Central memory CD4-positive, alpha-beta T cell (primary cell): ENCODE measurements around the gene ERP44.
"Not testable (repeated sequence)": the region's sequence is repeated elsewhere in the genome, so short reads cannot be mapped to it uniquely, and the experiment has no call there.

Source experiments
- DNase-seq: peaks from one replicate; pipeline ENCODE4 v3.0.0; 2022

The ERP44 gene

DNA sequence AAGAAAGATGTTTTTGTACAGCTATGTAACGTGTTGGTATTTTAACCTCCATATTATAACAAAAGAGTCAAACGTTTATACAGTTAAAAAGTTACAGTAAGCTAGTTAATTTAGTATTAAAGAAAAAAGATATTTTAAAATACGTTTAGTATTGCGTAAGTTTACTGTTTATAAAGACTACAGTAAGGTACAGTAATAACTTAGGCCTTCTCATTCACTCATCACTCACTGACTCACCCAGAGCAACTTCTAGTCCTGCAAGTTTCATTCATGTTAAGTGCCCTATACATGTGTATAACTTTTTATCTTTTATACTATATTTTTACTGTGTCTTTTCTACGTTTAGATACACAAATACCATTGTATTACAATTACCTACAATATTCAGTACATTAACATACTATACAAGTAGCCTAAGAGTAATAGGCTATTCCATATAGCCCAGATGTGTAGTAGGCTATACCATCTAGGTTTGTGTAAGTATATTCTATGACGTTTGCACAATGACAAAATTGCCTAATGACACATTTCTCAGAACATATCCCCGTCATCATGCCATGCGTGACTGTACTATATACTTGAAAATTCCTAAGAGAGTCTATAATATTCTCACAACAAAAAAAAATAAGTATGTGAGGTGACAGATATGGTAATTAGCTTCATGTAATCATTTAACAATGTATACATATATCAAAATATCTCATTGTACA lies 33.8 kb downstream of the ERP44 start:
- DNase-seq = no peak

DNA sequence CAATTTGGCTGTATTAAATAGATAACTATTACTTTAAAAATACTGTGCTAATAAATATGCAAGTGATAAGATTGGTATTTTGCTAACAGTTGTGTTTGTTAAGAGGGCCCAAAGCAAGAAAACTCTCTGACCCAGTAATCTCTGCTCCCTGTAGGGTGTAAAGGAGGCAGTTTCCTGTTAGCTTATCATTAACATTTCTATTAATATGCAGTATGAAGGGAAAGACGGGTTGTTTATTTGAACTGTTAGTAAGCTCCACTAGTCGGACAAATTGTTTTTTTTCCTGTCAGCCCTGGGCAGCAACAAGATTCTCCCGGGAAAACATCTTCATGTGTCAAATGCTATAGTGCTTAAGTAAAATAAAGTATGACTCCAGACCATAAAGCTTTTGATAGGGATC lies 35.6 kb downstream of the ERP44 start:
- no peak for DNase-seq

DNA sequence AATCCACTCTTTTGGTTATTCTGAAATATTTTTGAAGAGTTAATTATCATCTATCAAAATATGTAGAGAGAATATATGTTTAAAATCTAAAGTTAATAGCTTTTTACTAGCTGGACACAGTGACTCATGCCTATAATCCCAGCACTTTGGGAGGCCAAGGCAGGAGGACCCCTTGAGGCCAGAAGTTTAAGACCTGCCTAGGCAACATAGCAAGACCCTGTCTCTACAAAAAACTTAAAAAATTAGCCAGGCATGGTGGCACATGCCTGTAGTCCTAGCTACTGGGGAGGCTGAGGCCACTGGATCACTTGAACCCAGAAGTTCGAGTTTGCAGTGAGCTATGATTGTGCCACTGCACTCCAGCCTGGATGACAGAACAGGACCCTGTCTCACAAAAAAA lies 36.1 kb downstream of the ERP44 start:
- DNase-seq = not testable (repeated sequence)

DNA sequence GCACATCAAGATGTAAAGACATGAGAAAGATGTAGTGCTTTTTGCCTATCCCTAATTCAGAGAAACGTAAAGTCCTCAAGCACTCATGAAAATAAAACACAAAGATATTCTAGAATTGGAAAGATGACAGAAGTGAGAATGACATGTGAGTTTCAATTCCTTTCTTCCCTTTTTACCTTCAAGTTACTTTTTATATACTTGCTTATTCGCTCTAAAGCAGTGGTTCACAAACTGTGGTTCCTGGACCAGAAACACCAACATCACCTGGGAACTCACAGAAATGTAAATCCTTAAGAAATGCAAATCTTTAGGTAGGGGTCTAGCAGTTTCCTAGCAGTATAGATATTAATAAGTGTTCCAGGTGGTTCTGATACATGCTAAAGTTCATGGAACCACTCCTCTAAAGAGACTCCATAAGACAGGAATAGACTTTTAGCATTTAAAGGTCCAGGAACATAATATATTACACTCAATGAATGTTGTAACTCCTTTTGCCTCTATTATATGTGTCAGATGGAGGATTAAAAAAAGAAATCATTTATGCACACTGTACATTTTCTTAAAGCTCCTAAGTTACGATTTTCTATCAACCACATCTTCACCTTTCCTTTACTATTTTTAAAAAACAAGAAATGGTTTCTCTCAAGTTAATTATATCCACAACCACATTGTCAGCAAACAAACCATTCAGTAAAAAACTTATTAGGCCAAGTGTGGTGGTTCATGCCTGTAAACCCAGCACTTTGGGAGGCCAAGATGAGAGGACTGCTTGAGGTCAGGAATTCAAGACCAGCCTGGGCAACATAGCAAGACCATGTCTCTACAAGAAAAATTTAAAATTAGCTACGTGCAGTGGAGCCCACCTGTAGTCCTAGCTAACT lies 39.9 kb downstream of the ERP44 start:
- DNase-seq = no peak

DNA sequence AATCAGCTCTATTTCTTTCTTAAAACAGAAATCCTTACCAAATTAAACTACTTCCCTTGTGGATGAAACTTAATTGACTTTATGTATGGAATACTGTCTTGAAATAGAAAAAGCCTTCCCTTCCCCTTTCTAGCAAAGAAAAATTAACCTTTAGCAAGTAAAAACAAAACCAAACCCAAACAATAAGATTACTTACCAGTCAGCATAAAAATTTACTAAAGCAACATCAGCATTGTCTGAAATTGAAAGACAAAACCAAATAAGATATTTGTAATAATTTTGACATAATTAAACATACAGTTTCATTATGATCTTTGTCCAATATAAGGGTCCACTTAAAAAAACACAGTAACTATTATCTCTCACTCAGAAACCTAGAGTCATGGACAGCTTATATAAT lies 41.2 kb downstream of the ERP44 start:
- no peak for DNase-seq

DNA sequence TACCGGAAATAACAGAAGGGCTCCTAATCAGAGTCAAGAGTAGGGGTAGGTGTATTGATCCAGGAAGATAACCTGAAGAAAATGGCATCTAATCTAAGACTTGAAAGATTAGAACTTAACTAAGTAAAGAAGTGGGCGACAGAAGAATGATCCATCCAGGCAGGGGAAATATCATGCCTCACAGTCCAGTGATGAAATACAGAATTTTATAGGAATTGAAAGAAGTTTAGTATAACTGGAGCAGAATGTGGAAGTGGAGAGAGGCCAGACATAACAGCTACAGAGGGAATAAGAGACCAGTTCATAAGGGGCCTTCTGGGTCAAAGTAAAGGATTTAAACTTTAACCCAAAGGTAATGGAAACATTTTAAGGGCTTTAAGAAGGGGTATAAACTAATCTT lies 42.2 kb downstream of the ERP44 start:
- no peak for DNase-seq

DNA sequence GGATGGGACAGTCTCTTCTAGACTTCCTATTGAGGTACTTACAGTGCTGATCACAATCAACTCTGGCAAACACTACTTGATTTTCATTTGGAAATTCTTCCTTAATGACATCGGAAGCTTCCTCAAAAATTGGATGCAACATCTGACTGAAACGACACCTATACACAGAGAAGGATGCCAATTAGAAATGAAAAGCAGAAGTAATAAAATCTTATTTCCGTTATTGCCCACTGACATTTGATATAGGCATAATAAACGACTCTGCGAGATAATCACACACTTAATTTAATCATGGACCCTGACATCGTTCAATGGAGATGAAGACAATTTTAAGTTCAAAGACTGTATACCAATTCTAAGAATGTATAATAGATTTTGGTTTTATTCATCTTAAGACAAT lies 46.4 kb downstream of the ERP44 start:
- no peak for DNase-seq

DNA sequence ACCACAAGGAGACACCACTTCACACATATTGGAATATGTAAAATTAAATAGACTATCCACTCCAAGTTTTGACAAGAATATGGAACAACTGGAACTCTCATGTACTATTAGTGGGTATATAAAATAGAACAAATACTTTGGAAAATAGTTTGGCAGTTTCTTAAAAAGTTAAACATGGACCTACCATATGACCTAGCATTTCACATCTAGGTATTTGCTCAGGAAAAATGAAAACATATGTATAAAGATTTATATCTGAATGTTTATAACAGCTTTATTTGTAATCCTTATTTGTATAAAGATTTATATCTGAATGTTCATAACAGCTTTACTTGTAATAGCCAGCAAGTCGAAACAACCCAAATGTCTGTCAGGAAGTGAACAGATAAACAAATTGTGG lies 49.2 kb downstream of the ERP44 start:
- no peak for DNase-seq

DNA sequence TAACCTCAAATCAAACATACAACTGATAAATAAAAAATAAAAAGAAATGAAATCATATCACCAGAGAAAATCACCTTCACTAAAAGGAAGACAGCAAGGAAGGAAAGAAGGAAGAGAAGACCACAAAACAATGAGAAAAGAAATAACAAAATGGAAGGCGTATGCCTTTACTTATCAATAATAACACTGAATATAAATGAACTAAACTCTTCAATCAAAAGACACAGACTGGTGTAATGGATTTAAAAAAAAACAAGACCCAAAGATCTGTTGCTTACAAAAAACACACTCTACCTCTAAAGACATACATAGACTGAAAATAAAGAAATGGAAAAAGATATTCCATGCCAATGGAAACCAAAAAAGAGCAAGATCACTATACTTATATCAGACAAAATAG lies 60.3 kb downstream of the ERP44 start:
- no peak for DNase-seq

DNA sequence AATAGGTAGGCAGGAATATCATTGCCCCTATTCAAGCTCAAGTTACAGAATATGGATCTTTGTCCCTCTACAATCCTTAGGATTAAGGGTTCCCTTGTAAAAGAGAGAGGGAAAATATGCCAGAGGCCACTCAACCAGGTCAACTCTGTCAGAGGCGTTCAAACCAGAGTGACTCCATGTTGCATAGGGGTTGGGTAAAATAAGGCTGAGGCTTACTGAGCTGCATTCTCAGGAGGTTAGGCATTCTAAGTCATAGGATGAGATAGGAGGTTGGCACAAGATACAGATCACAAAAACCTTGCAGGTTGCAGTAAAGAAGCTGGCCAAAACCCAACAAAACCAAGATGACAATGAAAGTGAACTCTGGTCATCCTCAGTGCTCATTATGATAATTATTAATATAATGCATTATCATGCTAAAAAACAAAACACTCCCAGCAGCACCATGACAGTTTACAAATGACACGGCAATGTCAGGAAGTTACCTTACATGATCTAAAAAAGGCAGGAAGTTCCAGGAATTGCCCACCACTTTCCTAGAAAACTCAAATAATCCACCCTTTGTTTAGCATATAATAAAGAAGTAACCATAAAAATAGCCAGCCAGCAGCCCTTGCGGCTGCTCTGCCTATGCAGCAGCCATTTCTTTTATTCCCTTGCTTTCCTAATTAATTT lies 64.8 kb downstream of the ERP44 start:
- DNase-seq = no peak

DNA sequence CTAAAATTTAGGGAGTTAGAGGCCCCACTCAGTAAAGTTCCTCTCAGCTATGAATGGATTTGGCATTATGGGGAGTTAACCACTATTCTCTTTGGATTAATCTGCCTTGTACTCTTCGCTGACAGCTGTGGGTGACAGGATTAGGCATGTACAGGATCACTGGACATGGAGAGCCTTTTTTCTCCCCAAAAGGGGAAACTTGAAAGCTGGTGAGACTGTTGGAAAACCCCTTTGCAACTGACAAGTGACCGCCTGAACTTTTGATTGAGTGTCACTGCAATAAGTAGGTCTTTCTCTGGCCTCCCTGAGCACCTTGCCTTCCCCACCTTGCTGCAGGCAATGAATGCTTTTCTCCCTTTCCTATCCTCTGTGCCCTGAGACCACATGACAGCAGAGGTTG lies 68.3 kb downstream of the ERP44 start:
- DNase-seq = no peak

DNA sequence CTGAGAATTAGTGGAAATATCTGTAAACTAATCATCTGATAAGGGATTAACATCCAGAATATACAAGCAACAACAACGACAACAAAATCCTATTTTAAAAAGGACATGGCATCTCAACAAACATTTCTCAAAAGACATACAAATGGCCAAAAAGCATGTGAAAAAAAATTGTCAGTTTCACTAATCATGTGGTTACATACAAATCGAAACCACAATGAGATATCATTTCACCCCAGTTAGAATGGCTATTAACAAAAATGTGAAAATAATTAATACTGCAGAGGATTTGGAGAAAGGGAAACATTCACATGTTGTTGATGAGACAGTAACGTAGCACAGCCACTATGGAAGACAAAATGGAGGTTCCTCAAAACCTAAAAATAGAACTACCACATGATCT lies 69.5 kb downstream of the ERP44 start:
- DNase-seq = no peak

DNA sequence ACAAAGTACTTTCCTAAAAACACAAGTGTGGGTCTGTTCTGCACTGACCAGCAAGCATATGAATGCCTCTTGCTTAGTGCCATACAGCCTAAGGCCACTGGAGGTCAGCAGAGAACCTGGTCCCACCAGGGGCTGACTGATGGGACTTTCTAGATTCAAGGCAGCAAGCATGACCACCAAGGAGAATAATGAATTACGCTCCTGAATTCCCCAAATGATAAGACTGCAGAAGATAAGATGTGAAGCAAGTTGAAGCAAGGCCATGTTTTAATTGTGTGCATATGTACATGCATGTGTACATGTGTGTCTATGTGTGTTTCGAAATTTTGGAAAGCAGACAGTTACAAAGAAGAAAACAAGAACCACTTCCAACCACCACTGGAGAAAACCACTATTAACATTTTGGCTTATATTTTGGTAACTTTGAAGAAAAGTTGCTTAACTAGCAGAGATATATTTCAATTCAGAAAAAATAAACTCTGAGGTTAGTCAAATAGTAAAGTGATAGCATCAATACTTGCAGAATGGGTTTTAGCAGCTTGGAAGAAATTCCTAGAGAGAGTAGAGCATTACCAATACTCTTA lies 70.5 kb downstream of the ERP44 start:
- peak; percentile 38 for DNase-seq

DNA sequence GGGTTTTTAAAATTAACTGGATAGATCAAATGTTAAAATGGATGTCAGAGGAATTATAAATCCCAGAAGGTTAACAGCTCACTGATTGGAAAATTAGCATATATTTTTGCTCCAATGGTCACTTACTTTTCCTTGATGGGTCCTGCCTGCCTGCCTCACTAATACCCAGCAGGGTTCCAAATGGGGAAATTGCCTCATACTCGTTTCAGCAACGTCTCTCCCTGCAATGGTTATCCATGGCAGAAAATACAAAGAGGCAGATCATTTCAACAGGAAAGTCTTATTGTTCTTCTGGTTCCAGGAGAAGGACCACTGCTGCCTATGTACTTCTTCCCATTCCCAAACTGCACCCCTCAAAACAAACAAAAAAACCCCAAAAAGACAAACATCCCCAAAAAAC lies 71.3 kb downstream of the ERP44 start:
- DNase-seq = no peak

DNA sequence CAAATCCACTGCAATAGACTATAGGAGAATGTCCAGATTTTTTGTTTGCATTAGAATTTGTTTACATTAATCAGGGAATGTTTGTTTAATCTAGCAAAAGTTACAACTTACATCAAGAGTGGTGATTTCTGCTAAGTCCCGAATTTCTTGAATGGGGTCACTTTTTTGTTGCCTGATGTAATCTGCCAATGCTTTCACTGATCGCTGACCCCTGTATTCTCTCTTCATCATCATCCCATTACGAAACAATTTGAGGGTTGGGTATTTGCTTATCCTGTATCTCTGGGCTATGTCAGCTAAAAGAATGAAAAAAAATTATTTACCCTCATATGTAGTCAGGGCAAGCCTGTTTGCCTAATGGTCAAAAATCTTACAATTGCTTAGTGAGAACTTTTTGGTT lies 76.9 kb downstream of the ERP44 start:
- DNase-seq = no peak

DNA sequence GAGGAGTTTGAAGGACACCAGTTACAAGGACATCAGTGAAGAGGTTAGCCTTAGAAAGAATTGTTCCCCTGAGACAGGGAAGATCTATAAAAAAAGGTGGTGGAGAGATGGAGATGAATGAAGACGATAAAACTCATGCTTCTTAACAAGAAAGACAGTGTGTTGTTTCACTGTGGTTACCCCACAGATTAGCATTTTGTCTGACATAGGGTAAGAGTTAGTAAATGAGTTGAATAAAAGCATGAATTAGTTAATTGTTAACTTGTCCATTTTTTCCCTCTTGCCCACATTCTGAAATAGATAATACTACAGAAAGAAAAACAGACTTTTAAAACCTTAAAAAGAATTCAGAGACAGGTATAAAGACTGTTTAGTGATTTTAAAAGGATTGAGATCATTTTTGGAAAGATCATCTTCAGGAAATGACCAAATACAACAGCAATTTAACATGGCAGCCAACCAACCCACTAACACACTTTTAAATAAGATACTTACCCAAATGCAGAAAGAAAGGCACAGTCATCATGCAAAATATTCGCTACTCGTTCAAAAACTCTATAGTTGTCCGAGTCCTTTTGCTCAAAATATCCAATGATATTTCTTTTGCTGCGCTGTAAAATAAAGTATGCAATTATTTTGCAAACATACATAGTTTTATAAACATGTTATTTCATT lies 78.5 kb downstream of the ERP44 start:
- no peak for DNase-seq

DNA sequence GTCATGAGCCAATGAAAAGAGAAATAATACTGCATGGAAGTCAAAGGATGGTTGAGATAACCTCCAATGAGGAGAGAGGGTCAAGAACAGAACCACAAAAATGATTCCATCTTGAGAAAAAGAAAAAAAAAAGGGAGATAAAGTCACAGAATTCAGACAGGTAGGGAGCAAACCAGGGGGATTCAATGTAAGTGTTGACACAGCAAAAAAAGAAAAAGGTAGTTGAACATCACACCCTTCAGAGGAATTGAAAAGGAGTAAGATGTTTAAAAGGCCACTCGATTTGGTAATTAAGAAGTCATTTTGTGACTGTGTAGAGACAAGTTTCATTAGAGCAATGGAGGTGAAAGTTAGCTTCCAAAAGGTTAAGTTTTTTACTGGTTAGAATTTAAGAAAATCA lies 79.3 kb downstream of the ERP44 start:
- DNase-seq = no peak

DNA sequence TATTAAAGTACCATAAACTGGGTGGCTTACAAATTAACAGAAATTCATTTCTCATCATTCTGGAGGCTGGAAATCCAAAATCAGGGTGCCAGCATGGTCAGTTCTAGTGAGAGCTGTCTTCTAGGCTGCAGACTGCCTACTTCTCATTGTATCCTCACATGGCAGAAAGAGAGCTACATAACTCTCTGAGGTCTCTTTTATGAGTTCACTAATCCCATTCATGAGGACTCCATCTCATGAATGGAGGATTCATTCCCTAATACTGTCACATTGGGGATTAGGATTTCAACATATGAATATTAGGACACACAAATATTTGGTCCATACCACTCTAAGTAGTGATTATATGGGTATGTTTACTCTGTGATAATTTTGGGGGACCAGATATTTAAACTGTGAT lies 84.0 kb downstream of the ERP44 start:
- DNase-seq = no peak

DNA sequence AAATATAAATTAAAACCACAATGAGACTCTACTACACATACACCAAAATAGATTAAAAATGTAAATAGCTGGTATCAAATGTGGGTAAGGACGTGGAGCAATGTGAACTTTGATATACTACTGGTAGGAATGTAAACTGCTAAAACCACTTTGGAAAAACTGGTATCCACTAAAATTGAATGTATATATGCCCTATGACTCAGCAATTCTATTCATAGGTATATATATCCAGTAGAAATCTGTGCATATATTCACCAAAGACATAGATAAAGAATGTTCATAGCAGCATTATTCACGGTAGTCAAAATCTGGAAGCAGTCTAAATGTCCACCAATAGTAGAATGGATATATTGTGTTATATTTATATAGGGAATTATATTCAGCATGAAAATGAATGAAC lies 85.2 kb downstream of the ERP44 start:
- DNase-seq = no peak

DNA sequence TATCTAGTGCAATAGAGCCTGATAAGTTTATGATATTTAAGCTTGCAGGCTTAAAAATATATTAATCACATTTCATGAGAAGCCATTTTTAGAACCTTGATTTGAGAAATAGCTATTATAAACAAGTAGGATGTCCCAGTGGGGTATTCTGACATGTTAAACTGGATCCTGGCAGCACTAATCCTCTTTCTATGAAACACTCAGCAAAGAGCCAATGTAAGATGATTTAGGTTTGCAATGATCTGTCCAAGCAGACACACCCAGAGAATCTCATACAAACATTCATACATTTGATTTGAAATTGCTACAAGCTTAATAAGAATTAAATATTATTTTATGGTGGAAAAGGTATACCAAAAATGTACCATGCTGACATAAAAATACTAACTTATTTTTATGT lies 86.5 kb downstream of the ERP44 start:
- DNase-seq = no peak

DNA sequence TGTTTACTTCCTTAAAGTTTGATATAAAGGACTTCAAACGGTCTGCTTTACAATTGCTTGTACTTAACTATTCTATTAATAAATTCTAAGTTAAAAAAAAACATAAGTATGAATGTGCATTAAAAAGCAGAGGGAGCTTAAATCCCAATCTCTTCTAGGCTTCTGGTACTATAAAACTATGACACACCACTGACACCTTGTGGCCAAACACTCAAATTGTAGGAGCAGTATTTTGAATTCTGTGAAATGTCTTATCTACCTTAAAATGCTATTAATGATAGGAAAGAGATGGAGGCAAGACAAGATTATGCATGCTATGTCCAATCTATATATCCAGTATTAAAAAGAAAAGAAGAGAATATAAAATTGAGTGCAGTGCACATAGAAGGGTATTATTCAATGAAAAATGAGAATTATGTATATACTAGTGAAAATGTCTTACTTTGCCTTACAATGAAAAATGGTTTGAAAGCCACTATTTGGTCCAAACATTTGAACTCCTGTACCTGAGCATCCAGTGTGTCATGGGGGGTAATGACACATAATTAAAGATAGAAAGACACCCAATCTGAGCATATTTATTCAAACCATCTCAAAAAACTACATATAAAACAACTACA lies 87.6 kb downstream of the ERP44 start:
- DNase-seq = peak; percentile 28

DNA sequence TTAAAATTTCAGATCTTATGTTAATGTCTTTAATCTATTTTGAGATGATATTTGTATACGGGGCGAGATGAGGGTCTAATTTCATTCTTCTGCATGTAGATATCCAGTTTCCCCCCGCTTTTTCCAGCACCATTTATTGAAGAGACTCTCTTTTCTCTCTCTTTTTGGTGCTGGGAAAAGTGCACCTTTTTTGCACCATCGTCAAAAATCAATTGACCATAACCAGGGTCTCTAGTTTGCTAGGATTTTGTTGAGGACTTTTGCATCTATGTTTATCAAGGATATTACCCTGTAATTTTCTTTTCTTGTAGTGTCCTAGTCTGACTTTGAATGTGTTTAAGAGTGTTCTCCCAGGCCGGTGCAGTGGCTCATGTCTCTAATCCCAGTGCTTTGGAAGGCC lies 99.0 kb downstream of the ERP44 start:
- DNase-seq = no peak
